ENCODE data around the gene SIK1.

- TF ChIP-seq POLR2A (IDR thresholded peaks at IDR 0.05; ENCODE audit: extremely low read depth, insufficient read length) (no peak), CTCF (IDR thresholded peaks at IDR 0.05; ENCODE audit: low read depth, low read length) (no peak)
These were observed 40.9 kb upstream of the SIK1 start for GRCh38 chr21:43467785-43468184.
